ENCODE results near the gene QKI. TPM values are rescaled to one million over a fixed set of nuclear protein-coding genes. Genes with fewer than 3 reads are reported as not detected.

The QKI gene
- total RNA-seq, 1 experiment from 2014 or later, result 50.8 TPM

- no peak overlapping the region for H3K4me3 ChIP-seq
- no peaks in the 10 kb centered on the region for H3K9me3 ChIP-seq (ENCODE audit: insufficient read depth, low read depth)
- H2AFZ ChIP-seq, result no peak overlapping the region
- POLR2A ChIA-PET (ENCODE audit: unreplicated experiment), result no interaction called here
- no peak for TF ChIP-seq EZH2 (IDR thresholded peaks at IDR 0.05; ENCODE audit: low read depth)
- no peak for TF ChIP-seq CTCF (conservative IDR thresholded peaks at IDR 0.05)
- DNase-seq, result no peak
- no peaks in the 10 kb centered on the region for H3K9me2 ChIP-seq (ENCODE audit: insufficient read depth)
- BruUV-seq (replicated peaks), result no TSS peak
- no peaks in the 10 kb centered on the region for H3K36me3 ChIP-seq (ENCODE audit: low read depth)
- H3K4me2 ChIP-seq, result no peak overlapping the region
- CTCF ChIA-PET, result no interaction called here
- H3K27ac ChIP-seq, result no peak overlapping the region
- no peaks in the 10 kb centered on the region for H3K4me1 ChIP-seq (replicated peaks; ENCODE audit: insufficient read depth)
- H3K27me3 ChIP-seq (ENCODE audit: insufficient read depth, low read depth), result no peaks in the 10 kb centered on the region
- no peaks in the 10 kb centered on the region for H3F3A ChIP-seq (ENCODE audit: insufficient read depth, low read depth)
- intact Hi-C loops (cut with micrococcal nuclease; ENCODE audit: unreplicated experiment), result no loop called here
- no peaks in the 10 kb centered on the region for H3K79me2 ChIP-seq (ENCODE audit: low read depth)
- H4K20me1 ChIP-seq (ENCODE audit: insufficient read depth), result no peaks in the 10 kb centered on the region
Observed at GRCh38 chr6:163371129-163371528, 43.4 kb upstream of the QKI start.

GRCh38 chr6:163373240-163373639, 41.3 kb upstream of the QKI start:
- POLR2A ChIA-PET (ENCODE audit: unreplicated experiment), result no interaction called here

GRCh38 chr6:163375361-163375760, 39.2 kb upstream of the QKI start:
- Histone ChIP-seq H2AFZ (no peak overlapping the region), H3K27me3 (ENCODE audit: insufficient read depth, low read depth) (no peaks in the 10 kb centered on the region), H3K9me3 (ENCODE audit: insufficient read depth, low read depth) (no peaks in the 10 kb centered on the region), H3K27ac (no peak overlapping the region), H3K36me3 (ENCODE audit: low read depth) (no peaks in the 10 kb centered on the region), H3K79me2 (ENCODE audit: low read depth) (no peaks in the 10 kb centered on the region), H3K9me2 (ENCODE audit: insufficient read depth) (no peaks in the 10 kb centered on the region), H3K4me1 (replicated peaks; ENCODE audit: insufficient read depth) (no peaks in the 10 kb centered on the region), H3K4me2 (no peak overlapping the region), H3F3A (ENCODE audit: insufficient read depth, low read depth) (no peaks in the 10 kb centered on the region), H4K20me1 (ENCODE audit: insufficient read depth) (no peaks in the 10 kb centered on the region), H3K4me3 (no peak overlapping the region)
- POLR2A ChIA-PET (ENCODE audit: unreplicated experiment), result no interaction called here
- no peak for DNase-seq
- TF ChIP-seq CTCF (conservative IDR thresholded peaks at IDR 0.05) (no peak), EZH2 (IDR thresholded peaks at IDR 0.05; ENCODE audit: low read depth) (no peak)
- intact Hi-C loops (cut with micrococcal nuclease; ENCODE audit: unreplicated experiment), result no loop called here
- CTCF ChIA-PET, result no interaction called here
- BruUV-seq (replicated peaks), result no TSS peak

More at GRCh38 chr6:163373240-163373639, 41.3 kb upstream of the QKI start:
- BruUV-seq (replicated peaks), result no TSS peak
- H3F3A ChIP-seq (ENCODE audit: insufficient read depth, low read depth), result no peaks in the 10 kb centered on the region
- no peak overlapping the region for H2AFZ ChIP-seq
- no peak for DNase-seq
- H3K27me3 ChIP-seq (ENCODE audit: insufficient read depth, low read depth), result no peaks in the 10 kb centered on the region
- no peaks in the 10 kb centered on the region for H4K20me1 ChIP-seq (ENCODE audit: insufficient read depth)
- TF ChIP-seq EZH2 (IDR thresholded peaks at IDR 0.05; ENCODE audit: low read depth) (no peak), CTCF (conservative IDR thresholded peaks at IDR 0.05) (no peak)
- H3K27ac ChIP-seq, result no peak overlapping the region
- no peaks in the 10 kb centered on the region for H3K4me1 ChIP-seq (replicated peaks; ENCODE audit: insufficient read depth)
- no peaks in the 10 kb centered on the region for H3K9me3 ChIP-seq (ENCODE audit: insufficient read depth, low read depth)
- H3K36me3 ChIP-seq (ENCODE audit: low read depth), result no peaks in the 10 kb centered on the region
- H3K79me2 ChIP-seq (ENCODE audit: low read depth), result no peaks in the 10 kb centered on the region
- H3K4me2 ChIP-seq, result no peak overlapping the region
- H3K9me2 ChIP-seq (ENCODE audit: insufficient read depth), result no peaks in the 10 kb centered on the region
- H3K4me3 ChIP-seq, result no peak overlapping the region
- intact Hi-C loops (cut with micrococcal nuclease; ENCODE audit: unreplicated experiment), result no loop called here
- CTCF ChIA-PET, result no interaction called here

Data from PC-9 (cell line).